GM08714 (cell line): ENCODE results near the gene COPS8.

Source experiments
- H3K4me3 ChIP-seq: fragments of 200-500 bp; sonication (Bioruptor generic); 2 replicates; pipeline ENCODE4 v1.5.1; 2014; ENCODE audit warnings: mild to moderate bottlenecking, low read length, inconsistent platforms
- ZNF274 ChIP-seq: IDR thresholded peaks from 2 replicates; pipeline ENCODE4 v1.6.1; 2012; ENCODE audit warnings: mild to moderate bottlenecking, low read depth, low read length

COPS8 gene

GRCh38 chr2:237075749-237076599 lies 9.7 kb upstream of the COPS8 start:
- no peak overlapping the region for H3K4me3 ChIP-seq
- TF ChIP-seq ZNF274, result no peak

- TF ChIP-seq ZNF274, result no peak
- no peak overlapping the region for H3K4me3 ChIP-seq
Measured at GRCh38 chr2:237081596-237081995, 4.1 kb upstream of the COPS8 start.

- TF ChIP-seq ZNF274, result no peak
- no peak overlapping the region for H3K4me3 ChIP-seq
Measured at GRCh38 chr2:237083026-237083425, 2.7 kb upstream of the COPS8 start.

GRCh38 chr2:237084444-237084843 lies 1.2 kb upstream of the COPS8 start:
- no peak overlapping the region for H3K4me3 ChIP-seq
- TF ChIP-seq ZNF274, result no peak

GRCh38 chr2:237090906-237091305 lies 5.2 kb downstream of the COPS8 start:
- TF ChIP-seq ZNF274, result no peak
- H3K4me3 ChIP-seq, result no peak overlapping the region

GRCh38 chr2:237091779-237092436 lies 6.2 kb downstream of the COPS8 start:
- no peak for TF ChIP-seq ZNF274
- H3K4me3 ChIP-seq, result no peak overlapping the region

GRCh38 chr2:237092506-237092905 lies 6.8 kb downstream of the COPS8 start:
- no peak overlapping the region for H3K4me3 ChIP-seq
- no peak for TF ChIP-seq ZNF274

- TF ChIP-seq ZNF274, result no peak
- H3K4me3 ChIP-seq, result no peak overlapping the region
Measured at GRCh38 chr2:237092920-237093781, 7.5 kb downstream of the COPS8 start.

GRCh38 chr2:237096201-237096600 lies 10.5 kb downstream of the COPS8 start:
- no peak for TF ChIP-seq ZNF274
- no peak overlapping the region for H3K4me3 ChIP-seq

GRCh38 chr2:237096911-237097310 lies 11.2 kb downstream of the COPS8 start:
- TF ChIP-seq ZNF274, result no peak
- H3K4me3 ChIP-seq, result no peak overlapping the region

- H3K4me3 ChIP-seq, result no peak overlapping the region
Measured at GRCh38 chr2:237097326-237097910, 11.7 kb downstream of the COPS8 start.

GRCh38 chr2:237097911-237098702 lies 12.4 kb downstream of the COPS8 start:
- H3K4me3 ChIP-seq, result no peak overlapping the region
- TF ChIP-seq ZNF274, result no peak

More at GRCh38 chr2:237097326-237097910, 11.7 kb downstream of the COPS8 start:
- no peak for TF ChIP-seq ZNF274

- no peak for TF ChIP-seq ZNF274
Measured at GRCh38 chr2:237099804-237100203, 14.1 kb downstream of the COPS8 start.

More at GRCh38 chr2:237099804-237100203, 14.1 kb downstream of the COPS8 start:
- no peak overlapping the region for H3K4me3 ChIP-seq
